ENCODE data around the gene TSN. TPM values are rescaled to one million over a fixed set of nuclear protein-coding genes. Genes with fewer than 3 reads are reported as not detected.

TSN gene
- total RNA-seq, 1 experiment from 2014 or later, result 96.0 TPM

DNA sequence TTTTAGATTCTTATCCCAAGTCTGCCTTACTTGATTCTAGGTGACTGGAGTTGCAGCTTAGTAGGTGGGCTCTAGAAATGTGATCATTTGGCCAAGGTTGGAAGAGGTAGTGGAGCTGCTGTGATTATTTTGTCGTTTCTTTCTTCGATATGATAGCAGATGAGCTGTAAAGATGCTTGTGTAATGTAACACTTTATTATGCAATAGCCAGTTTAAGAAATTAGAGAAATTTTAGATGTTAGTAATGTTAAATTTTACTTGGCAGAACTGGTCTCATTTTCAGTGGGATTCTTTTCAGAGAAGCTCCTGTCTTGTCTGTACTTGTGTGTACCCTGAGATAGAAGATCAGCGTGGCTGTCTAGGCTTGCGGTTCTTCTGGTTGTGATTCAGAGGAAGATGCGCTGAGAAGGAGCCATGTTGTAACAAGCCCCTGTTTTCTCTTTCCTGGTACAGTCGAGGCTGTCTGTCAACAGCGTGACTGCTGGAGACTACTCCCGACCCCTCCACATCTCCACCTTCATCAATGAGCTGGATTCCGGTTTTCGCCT lies 9.3 kb downstream of the TSN start:
- Histone ChIP-seq H3K4me1 (ENCODE audit: control insufficient read depth, insufficient read depth, low read length) (no peaks in the 10 kb centered on the region), H3K9me3 (ENCODE audit: control insufficient read depth, insufficient read depth, low read depth, low read length) (no peaks in the 10 kb centered on the region), H3K27ac (ENCODE audit: low read length) (no peak overlapping the region), H3K36me3 (ENCODE audit: control insufficient read depth, insufficient read depth, low read length) (peaks cover 41% of the 10 kb centered on the region), H3K4me3 (ENCODE audit: low read depth in 2 of 2, low read length in 2 of 2) (no peak overlapping the region), H3K27me3 (ENCODE audit: control insufficient read depth, insufficient read depth, low read length) (no peaks in the 10 kb centered on the region)
- ChIA-PET POLR2A (interaction anchor here (0.5 kb wide), 1 partner anchor 110 kb away, joined by 3 read pairs; no protein-coding TSS in a partner anchor), CTCF (no interaction called here)
- TF ChIP-seq SIN3A (IDR thresholded peaks at IDR 0.05; ENCODE audit: borderline replicate concordance, insufficient read depth, low read depth, low read length) (no peak), CTCF (IDR thresholded peaks at IDR 0.05) (no peak), TCF7L2 (IDR thresholded peaks at IDR 0.05; ENCODE audit: low read depth, low read length) (no peak), POLR2AphosphoS5 (IDR thresholded peaks at IDR 0.05; ENCODE audit: low read depth, low read length) (no peak)
- TF ChIP-seq, protein P1, sequence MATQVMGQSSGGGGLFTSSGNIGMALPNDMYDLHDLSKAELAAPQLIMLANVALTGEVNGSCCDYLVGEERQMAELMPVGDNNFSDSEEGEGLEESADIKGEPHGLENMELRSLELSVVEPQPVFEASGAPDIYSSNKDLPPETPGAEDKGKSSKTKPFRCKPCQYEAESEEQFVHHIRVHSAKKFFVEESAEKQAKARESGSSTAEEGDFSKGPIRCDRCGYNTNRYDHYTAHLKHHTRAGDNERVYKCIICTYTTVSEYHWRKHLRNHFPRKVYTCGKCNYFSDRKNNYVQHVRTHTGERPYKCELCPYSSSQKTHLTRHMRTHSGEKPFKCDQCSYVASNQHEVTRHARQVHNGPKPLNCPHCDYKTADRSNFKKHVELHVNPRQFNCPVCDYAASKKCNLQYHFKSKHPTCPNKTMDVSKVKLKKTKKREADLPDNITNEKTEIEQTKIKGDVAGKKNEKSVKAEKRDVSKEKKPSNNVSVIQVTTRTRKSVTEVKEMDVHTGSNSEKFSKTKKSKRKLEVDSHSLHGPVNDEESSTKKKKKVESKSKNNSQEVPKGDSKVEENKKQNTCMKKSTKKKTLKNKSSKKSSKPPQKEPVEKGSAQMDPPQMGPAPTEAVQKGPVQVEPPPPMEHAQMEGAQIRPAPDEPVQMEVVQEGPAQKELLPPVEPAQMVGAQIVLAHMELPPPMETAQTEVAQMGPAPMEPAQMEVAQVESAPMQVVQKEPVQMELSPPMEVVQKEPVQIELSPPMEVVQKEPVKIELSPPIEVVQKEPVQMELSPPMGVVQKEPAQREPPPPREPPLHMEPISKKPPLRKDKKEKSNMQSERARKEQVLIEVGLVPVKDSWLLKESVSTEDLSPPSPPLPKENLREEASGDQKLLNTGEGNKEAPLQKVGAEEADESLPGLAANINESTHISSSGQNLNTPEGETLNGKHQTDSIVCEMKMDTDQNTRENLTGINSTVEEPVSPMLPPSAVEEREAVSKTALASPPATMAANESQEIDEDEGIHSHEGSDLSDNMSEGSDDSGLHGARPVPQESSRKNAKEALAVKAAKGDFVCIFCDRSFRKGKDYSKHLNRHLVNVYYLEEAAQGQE (IDR thresholded peaks at IDR 0.05; ENCODE audit: insufficient read depth in 1 of 2, low read depth in 2 of 2, low read length in 1 of 2), result no peak
- no peak for ATAC-seq
- in situ Hi-C loops (cut with HindIII; ENCODE audit: low pct_unique_long_range_greater_than_20kb, low sequenced_read_pairs), result no loop called here
- intact Hi-C loops (cut with micrococcal nuclease; ENCODE audit: unreplicated experiment), result no loop called here
- no peak for DNase-seq (ENCODE audit: low read depth, low spot score)
- no TSS peak for BruUV-seq (replicated peaks)

- DNase-seq (ENCODE audit: low read depth, low spot score), result no peak
- BruUV-seq (replicated peaks), result no TSS peak
- Histone ChIP-seq H3K27me3 (ENCODE audit: control insufficient read depth, insufficient read depth, low read length) (no peaks in the 10 kb centered on the region), H3K4me3 (ENCODE audit: low read depth in 2 of 2, low read length in 2 of 2) (no peak overlapping the region), H3K4me1 (ENCODE audit: control insufficient read depth, insufficient read depth, low read length) (no peaks in the 10 kb centered on the region), H3K27ac (ENCODE audit: low read length) (no peak overlapping the region), H3K9me3 (ENCODE audit: control insufficient read depth, insufficient read depth, low read depth, low read length) (no peaks in the 10 kb centered on the region), H3K36me3 (ENCODE audit: control insufficient read depth, insufficient read depth, low read length) (peaks cover 37% of the 10 kb centered on the region)
- no peak for ATAC-seq
- in situ Hi-C loops (cut with HindIII; ENCODE audit: low pct_unique_long_range_greater_than_20kb, low sequenced_read_pairs), result no loop called here
- intact Hi-C loops (cut with micrococcal nuclease; ENCODE audit: unreplicated experiment), result no loop called here
- POLR2A ChIA-PET, result no interaction called here
- TF ChIP-seq, protein P1 (IDR thresholded peaks at IDR 0.05; ENCODE audit: insufficient read depth in 1 of 2, low read depth in 2 of 2, low read length in 1 of 2), result no peak
- TF ChIP-seq CTCF (IDR thresholded peaks at IDR 0.05) (no peak), POLR2AphosphoS5 (IDR thresholded peaks at IDR 0.05; ENCODE audit: low read depth, low read length) (no peak), TCF7L2 (IDR thresholded peaks at IDR 0.05; ENCODE audit: low read depth, low read length) (no peak), SIN3A (IDR thresholded peaks at IDR 0.05; ENCODE audit: borderline replicate concordance, insufficient read depth, low read depth, low read length) (no peak)
- CTCF ChIA-PET, result no interaction called here
These were observed 11.2 kb downstream of the TSN start for GRCh38 chr2:121766624-121767023.
